Heart left ventricle (tissue), 16 donors: ENCODE results near the gene RGS7. TPM values are rescaled to one million over a fixed set of nuclear protein-coding genes. Genes with fewer than 3 reads are reported as not detected.

Source experiments
- ATAC-seq, 4 donors: fragments of 200-7000 bp; cut with Tn5 transposase; one replicate each; pipeline ENCODE4 v1.9.1; 2020 to 2022; ENCODE audit warnings: moderate library complexity in 4 of 4, mild to moderate bottlenecking in 3 of 4, moderate number of reproducible peaks in 1 of 4
- DNase-seq, 5 donors: peaks; one replicate each; pipeline ENCODE4 v3.0.0-alpha.2; 2020
- H3K27ac ChIP-seq, 12 donors: fragments of 200-600 bp; sonication (generic) in 4 of 12; one replicate each; pipeline versions ENCODE4 v1.5.0 to v1.8.0; 2016 to 2022; ENCODE audit warnings: mild to moderate bottlenecking in 2 of 12
- H3K27me3 ChIP-seq, 9 donors: fragments of 200-600 bp; sonication (generic) in 2 of 9; one replicate each; pipeline versions ENCODE4 v1.5.1 to v1.8.0; 2016 to 2022; ENCODE audit warnings: mild to moderate bottlenecking in 3 of 9
- H3K36me3 ChIP-seq, 9 donors: fragments of 200-600 bp; sonication (generic) in 2 of 9; one replicate each; pipeline versions ENCODE4 v1.5.0 to v1.8.0; 2018 to 2022; ENCODE audit warnings: mild to moderate bottlenecking in 2 of 9
- H3K4me1 ChIP-seq, 12 donors: fragments of 200-600 bp; sonication (generic) in 4 of 12; one replicate each; pipeline versions ENCODE4 v1.5.0 to v1.8.0; 2016 to 2022; ENCODE audit warnings: mild to moderate bottlenecking in 3 of 12
- H3K4me3 ChIP-seq, 12 donors: fragments of 200-600 bp; sonication (generic) in 4 of 12; one replicate each; pipeline versions ENCODE4 v1.5.0 to v1.8.0; 2017 to 2022; ENCODE audit warnings: mild to moderate bottlenecking in 9 of 12, moderate library complexity in 4 of 12
- H3K9me3 ChIP-seq, 12 donors: fragments of 200-600 bp; sonication (generic) in 4 of 12; one replicate each; pipeline versions ENCODE4 v1.5.0 to v1.8.0; 2016 to 2022; ENCODE audit warnings: mild to moderate bottlenecking in 1 of 12
- CTCF ChIP-seq, 12 donors: fragments of 200-600 bp; sonication (generic) in 4 of 12; IDR thresholded peaks; one replicate each; pipeline versions ENCODE4 v1.5.0 to v1.8.0; 2018 to 2022; ENCODE audit warnings: antibody characterized with exemption in 12 of 12, mild to moderate bottlenecking in 5 of 12
- POLR2A ChIP-seq, 2 donors: fragments of 450-650 bp; IDR thresholded peaks; one replicate each; pipeline ENCODE4 v1.6.1; 2017; ENCODE audit warnings: antibody characterized with exemption in 2 of 2, mild to moderate bottlenecking in 2 of 2, moderate library complexity in 2 of 2
- WGBS, 4 donors: extraction: QIAGEN DNeasy Blood & Tissue Kit in 2 of 4; methylation state at CpG; one replicate each; pipeline versions ENCODE4 v1.1.5 to v1.1.7; 2013 to 2018; 5-methylcytosine and 5-hydroxymethylcytosine counted together
- intact Hi-C, 10 donors: fragments of 100-400 bp; cut with DNase I; formaldehyde crosslinking; loops; one replicate each; pipeline versions ENCODE4 v1.11.1 to v1.14.2; 2022
- polyA plus RNA-seq, 2 donors: library from polyadenylated mRNA; stranded (reverse); fragments of 200-250 nt; gene quantifications; one replicate each; pipeline ENCODE4 v1.2.3, GENCODE V29; 2013
- total RNA-seq, 9 donors: library from RNA; depleted of rRNA in 2 of 9; stranded (reverse); fragments of >200 nt in 2 of 9; fragmentation: NEBNext Ultra II Directional in 3 of 9; extraction: Animal tissue kit (Norgen Biotek cat#: 25700) in 3 of 9; gene quantifications; one replicate each; pipeline versions ENCODE4 v1.1.0 to v1.2.4, GENCODE V29; 2016 to 2023
- donor health status: ischemic (EF 13 %, LVEDD 7.1; RV severe dilation, severe dysfunction).
- donor health status: healthy with polysubstance abuse.
- donor health status: DM: no; HTN: yes; CAD: no.
- donor health status: DM: no; HTN: no; CAD: no.
- donor health status: ischemic (EF 25% LVEDD 6.9; RV normal size, moderate dysfunction).
- donor health status: ischemic (EF 25% LVEDD 5.7; RV mildly dilated, moderate dysfunction).
- donor health status: healthy.
- donor health status: DM: yes; HTN: yes; CAD: no.
- donor health status: ischemic (EF 35%, LVEDD 5.7; RV mildly dilated, moderate dysfunction).
- donor health status: nonischemic (EF 11% LVEDD 7.7; RV severe dilation, severe dysfunction).
- donor health status: DM: yes; HTN: yes; CAD: no.
- donor health status: PGD.
- donor health status: ischemic (EF 29% LVEDD 5.4; RV normal size, mild dysfunction).
- donor health status: nonischemic (EF 23%, LVEDD 6.1; RV moderate dilation, normal function).

RGS7 gene
- total and polyA plus RNA-seq, 11 donors = not detected

GRCh38 chr1:241074507-241074906 lies 282.5 kb downstream of the RGS7 start:
- H3K4me3 ChIP-seq = no peak overlapping the region
- H3K4me1 ChIP-seq = no peaks in the 10 kb centered on the region
- no peak for TF ChIP-seq POLR2A (IDR thresholded peaks at IDR 0.05)
- DNase-seq = no peak
- WGBS, 4 donors = 55 to 68% (median 62%) methylated on average over 6 of the region's 6 CpGs
- H3K36me3 ChIP-seq = no peaks in the 10 kb centered on the region
- ATAC-seq = no peak
- no peak overlapping the region for H3K27ac ChIP-seq
- H3K27me3 ChIP-seq = no peaks in the 10 kb centered on the region
- H3K9me3 ChIP-seq = no peaks in the 10 kb centered on the region
- intact Hi-C loops = no loop called here

DNA sequence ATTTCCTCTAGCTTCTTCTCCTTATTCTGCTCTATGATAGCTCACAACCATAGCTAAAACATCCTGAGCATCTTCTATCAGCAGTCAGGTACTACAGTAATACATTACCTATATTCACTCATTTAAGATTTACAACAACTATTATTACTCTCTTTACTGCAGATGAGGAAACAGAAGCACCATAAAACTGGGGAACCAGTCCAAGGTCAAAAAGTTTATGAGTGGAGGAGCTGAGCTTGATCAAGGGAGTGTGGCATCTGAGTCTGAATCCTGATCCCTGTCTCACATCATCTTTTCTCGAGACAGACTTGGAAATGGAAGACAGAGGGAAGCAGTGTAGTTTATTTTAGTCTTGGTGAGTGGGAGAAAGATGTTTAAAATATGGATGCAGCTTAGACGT lies 288.6 kb downstream of the RGS7 start:
- intact Hi-C loops = no loop called here
- H3K27me3 ChIP-seq = no peaks in the 10 kb centered on the region
- H3K4me1 ChIP-seq = no peaks in the 10 kb centered on the region
- no peak for DNase-seq
- no peak overlapping the region for H3K4me3 ChIP-seq
- no peaks in the 10 kb centered on the region for H3K36me3 ChIP-seq
- ATAC-seq = no peak
- H3K27ac ChIP-seq = no peak overlapping the region
- TF ChIP-seq CTCF (IDR thresholded peaks at IDR 0.05) (no peak), POLR2A (IDR thresholded peaks at IDR 0.05) (no peak)
- H3K9me3 ChIP-seq = no peaks in the 10 kb centered on the region
- WGBS, 4 donors = 72 to 80% (median 75%) methylated on average over 2 of the region's 2 CpGs

DNA sequence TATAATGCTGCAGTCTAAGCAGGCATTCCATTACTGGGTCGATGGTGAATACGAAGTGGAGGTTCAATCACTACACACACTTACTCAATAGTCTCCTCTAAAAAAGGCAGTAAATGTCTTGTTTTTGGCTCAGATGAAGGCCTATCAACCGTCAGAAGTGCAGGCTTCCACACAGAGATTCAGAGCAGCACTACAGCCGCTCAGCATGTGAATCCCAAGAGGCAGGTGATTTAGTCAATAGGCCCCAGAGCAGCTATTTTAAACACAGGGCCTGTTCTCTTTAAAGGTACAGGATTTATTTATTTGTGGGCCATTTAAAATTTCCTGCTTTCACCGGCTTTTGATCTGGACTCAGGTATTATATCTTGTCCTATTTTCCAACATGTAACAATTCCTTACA lies 293.7 kb downstream of the RGS7 start:
- ATAC-seq = no peak
- Histone ChIP-seq H3K27me3 (no peaks in the 10 kb centered on the region), H3K4me3 (no peak overlapping the region), H3K27ac (no peak overlapping the region), H3K36me3 (no peaks in the 10 kb centered on the region), H3K9me3 (no peaks in the 10 kb centered on the region), H3K4me1 (no peaks in the 10 kb centered on the region)
- 50 to 57% (median 52%) methylated on average over 5 of the region's 5 CpGs for WGBS, 4 donors
- intact Hi-C loops = no loop called here
- TF ChIP-seq CTCF (IDR thresholded peaks at IDR 0.05) (no peak), POLR2A (IDR thresholded peaks at IDR 0.05) (no peak)
- DNase-seq = no peak

GRCh38 chr1:241061062-241061461 lies 295.9 kb downstream of the RGS7 start:
- H3K36me3 ChIP-seq = no peaks in the 10 kb centered on the region
- ATAC-seq (no peak), DNase-seq (no peak)
- TF ChIP-seq CTCF (IDR thresholded peaks at IDR 0.05) (no peak), POLR2A (IDR thresholded peaks at IDR 0.05) (no peak)
- H3K9me3 ChIP-seq = no peaks in the 10 kb centered on the region
- no peak overlapping the region for H3K27ac ChIP-seq
- 80 to 85% (median 82%) methylated on average over 3 of the region's 3 CpGs for WGBS, 4 donors
- intact Hi-C loops = no loop called here
- H3K4me1 ChIP-seq = no peaks in the 10 kb centered on the region
- no peaks in the 10 kb centered on the region for H3K27me3 ChIP-seq
- H3K4me3 ChIP-seq = no peak overlapping the region

- WGBS, 4 donors = 52 to 69% (median 65%) methylated on average over 4 of the region's 4 CpGs
- H3K36me3 ChIP-seq = no peaks in the 10 kb centered on the region
Observed at GRCh38 chr1:241048622-241049021, 308.4 kb downstream of the RGS7 start.

More at GRCh38 chr1:241048622-241049021, 308.4 kb downstream of the RGS7 start:
- no peak for ATAC-seq
- Histone ChIP-seq H3K9me3 (no peaks in the 10 kb centered on the region), H3K27ac (no peak overlapping the region), H3K27me3 (no peaks in the 10 kb centered on the region), H3K4me1 (no peaks in the 10 kb centered on the region), H3K4me3 (no peak overlapping the region)
- intact Hi-C loops = no loop called here
- DNase-seq = no peak
- TF ChIP-seq CTCF (IDR thresholded peaks at IDR 0.05) (no peak), POLR2A (IDR thresholded peaks at IDR 0.05) (no peak)
